Panc1 (cell line): ENCODE results near the gene PRKCZ.

Experiments
- POLR2AphosphoS5 ChIP-seq: IDR thresholded peaks from 2 replicates; pipeline ENCODE4 v1.6.1; 2012; ENCODE audit warnings: mild to moderate bottlenecking, low read depth, low read length, moderate library complexity
- TF ChIP-seq, protein P1 (sequence below), 2 experiments: IDR thresholded peaks; 2 replicates each; pipeline ENCODE4 v1.6.1; 2011 to 2012; ENCODE audit warnings: low read depth in 2 of 2, control low read depth in 1 of 2, low read length in 1 of 2, mild to moderate bottlenecking in 1 of 2, moderate library complexity in 1 of 2; ENCODE audit not compliant: insufficient read depth in 1 of 2

DNA sequence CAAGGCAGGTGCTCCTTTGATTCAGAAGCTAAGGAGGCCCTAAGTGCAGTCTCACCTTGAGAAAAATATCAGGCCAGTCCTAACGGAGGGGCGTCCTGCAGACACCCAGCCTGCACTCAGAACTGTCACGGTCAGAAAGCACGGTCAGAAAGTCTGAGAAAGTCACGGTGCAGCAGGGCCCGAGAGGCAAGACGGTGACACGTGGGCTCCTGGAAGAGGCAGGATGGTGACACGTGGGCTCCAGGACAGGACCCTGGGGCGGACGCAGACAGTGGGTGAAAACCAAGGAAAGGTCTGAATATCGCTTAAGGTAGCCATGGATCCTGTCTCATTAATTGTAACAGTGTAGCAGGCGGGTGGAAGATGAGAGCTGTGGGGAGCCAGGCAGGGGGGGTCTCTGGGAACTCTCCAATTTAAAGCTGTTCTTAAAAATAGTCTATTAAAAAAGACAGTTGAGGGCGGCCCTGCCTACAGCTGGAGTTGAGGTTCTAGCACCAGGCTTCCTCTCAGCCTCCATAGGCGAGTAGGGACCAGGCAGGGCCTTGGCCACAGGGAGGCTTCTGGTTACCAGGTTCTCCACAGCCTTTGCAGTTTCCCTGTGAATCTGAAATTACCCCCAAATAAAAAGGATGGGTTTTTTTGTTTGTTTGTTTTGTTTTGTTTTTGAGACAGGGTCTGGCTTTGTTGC is 79.2 kb downstream of the PRKCZ start:
- no peak for TF ChIP-seq POLR2AphosphoS5
- TF ChIP-seq, protein P1, sequence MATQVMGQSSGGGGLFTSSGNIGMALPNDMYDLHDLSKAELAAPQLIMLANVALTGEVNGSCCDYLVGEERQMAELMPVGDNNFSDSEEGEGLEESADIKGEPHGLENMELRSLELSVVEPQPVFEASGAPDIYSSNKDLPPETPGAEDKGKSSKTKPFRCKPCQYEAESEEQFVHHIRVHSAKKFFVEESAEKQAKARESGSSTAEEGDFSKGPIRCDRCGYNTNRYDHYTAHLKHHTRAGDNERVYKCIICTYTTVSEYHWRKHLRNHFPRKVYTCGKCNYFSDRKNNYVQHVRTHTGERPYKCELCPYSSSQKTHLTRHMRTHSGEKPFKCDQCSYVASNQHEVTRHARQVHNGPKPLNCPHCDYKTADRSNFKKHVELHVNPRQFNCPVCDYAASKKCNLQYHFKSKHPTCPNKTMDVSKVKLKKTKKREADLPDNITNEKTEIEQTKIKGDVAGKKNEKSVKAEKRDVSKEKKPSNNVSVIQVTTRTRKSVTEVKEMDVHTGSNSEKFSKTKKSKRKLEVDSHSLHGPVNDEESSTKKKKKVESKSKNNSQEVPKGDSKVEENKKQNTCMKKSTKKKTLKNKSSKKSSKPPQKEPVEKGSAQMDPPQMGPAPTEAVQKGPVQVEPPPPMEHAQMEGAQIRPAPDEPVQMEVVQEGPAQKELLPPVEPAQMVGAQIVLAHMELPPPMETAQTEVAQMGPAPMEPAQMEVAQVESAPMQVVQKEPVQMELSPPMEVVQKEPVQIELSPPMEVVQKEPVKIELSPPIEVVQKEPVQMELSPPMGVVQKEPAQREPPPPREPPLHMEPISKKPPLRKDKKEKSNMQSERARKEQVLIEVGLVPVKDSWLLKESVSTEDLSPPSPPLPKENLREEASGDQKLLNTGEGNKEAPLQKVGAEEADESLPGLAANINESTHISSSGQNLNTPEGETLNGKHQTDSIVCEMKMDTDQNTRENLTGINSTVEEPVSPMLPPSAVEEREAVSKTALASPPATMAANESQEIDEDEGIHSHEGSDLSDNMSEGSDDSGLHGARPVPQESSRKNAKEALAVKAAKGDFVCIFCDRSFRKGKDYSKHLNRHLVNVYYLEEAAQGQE (IDR thresholded peaks at IDR 0.05; ENCODE audit: insufficient read depth in 1 of 2, low read depth in 2 of 2, low read length in 1 of 2), result no peak
